GM10847 (cell line): ENCODE results near the gene AOAH.

Source experiments
- POLR2A ChIP-seq: IDR thresholded peaks from 2 replicates; pipeline ENCODE4 v1.6.1; 2011; ENCODE audit not compliant: insufficient read length; ENCODE audit errors: extremely low read depth

Gene AOAH

DNA sequence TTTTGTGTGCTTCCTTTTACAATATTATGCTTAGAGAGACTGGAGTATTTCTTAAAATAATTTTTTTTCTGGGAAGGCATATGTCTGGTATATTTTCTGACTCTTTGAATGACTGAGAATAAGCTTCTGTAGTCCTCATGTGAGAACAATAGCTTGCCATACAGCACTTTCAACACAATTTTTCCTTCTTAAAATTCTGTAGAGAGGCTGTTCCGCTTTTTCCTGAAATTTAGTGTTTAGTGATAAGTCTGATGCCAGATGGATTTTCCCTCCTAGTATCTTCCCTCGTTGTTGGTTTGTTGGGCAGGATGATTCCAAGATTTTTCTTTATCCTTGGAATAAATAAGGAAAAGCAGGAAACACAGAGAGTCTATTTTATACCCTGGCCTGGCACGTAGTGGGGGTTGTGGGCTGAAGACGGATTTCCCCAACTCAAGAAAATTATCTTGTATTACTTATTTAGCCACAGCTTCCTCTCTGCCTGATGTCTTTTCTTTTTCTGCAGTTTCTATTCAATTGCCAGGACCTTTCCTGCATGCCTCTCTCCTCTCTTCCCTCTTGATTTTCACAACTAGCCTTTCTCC, 111.2 kb downstream of the AOAH start:
- no peak for TF ChIP-seq POLR2A

DNA sequence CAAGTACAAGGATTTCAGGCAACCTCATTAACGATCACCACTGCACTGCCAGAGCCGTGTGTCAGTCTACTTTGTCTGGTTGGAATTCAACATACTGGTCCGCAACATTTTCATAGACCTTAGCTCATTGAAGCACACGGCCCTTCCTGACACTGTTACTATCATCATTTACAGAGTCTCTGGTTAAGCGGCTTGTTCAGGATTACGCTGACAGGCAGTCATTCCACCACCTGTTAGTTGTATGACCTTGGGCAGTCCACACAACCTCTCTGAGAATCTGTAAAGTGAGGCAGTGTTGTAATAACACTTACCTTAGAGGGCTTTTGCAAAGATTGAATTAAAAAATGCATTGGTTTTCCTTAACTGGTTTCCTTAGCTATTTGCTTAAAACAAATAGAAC, 112.6 kb downstream of the AOAH start:
- no peak for TF ChIP-seq POLR2A

DNA sequence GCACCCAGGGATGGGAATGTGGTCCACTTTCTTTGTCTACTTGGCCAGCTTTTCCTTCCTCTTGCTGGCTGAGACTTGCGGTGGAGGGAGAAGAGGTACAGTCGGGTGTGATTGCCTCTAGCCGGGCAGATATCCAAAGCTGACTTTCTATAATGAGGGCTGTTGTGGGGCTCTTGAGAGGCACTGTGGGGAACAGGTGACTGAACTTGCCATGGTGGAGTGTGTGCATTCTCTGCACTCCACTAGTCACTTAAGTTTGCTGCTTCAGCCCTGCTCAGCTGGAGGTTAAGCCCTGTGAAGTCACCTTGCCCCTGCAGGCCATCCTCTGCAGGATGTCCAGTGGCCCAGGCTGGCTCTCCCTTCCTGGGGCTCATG, 116.6 kb downstream of the AOAH start:
- no peak for TF ChIP-seq POLR2A

DNA sequence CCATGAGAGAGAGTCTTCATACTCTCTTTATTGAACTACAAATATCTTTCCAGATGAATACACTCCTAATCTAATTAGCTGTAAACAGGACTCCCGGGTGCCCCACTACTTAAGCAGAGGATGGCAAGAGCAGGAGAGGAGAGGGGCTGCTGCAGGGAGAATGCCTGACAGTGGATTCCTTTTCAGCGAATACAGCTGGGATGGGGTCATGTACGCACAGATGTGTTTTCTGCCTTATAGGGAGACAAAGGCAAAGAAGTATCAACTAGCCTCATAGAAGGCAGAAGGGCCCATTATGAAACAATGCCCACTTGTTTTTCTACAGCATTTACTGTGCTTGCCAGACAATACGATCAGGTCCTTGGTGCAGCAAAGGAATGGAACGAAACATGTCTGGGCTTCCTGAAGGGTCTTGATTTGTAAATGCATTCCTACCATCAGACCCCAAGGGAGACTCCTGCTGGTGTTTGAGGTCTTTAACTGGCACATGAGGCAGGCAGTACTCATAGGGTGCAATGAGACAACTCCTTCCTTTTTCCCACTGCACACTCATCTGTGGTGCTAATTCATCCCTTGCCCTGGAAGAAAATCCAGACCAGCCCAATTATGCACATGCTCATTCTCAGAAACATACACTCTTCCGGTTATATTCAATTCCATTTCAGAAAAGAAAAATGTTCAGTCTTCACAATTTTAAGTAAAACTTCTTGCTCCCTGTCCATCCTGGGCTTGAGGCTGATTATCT, 117.1 kb downstream of the AOAH start:
- no peak for TF ChIP-seq POLR2A

DNA sequence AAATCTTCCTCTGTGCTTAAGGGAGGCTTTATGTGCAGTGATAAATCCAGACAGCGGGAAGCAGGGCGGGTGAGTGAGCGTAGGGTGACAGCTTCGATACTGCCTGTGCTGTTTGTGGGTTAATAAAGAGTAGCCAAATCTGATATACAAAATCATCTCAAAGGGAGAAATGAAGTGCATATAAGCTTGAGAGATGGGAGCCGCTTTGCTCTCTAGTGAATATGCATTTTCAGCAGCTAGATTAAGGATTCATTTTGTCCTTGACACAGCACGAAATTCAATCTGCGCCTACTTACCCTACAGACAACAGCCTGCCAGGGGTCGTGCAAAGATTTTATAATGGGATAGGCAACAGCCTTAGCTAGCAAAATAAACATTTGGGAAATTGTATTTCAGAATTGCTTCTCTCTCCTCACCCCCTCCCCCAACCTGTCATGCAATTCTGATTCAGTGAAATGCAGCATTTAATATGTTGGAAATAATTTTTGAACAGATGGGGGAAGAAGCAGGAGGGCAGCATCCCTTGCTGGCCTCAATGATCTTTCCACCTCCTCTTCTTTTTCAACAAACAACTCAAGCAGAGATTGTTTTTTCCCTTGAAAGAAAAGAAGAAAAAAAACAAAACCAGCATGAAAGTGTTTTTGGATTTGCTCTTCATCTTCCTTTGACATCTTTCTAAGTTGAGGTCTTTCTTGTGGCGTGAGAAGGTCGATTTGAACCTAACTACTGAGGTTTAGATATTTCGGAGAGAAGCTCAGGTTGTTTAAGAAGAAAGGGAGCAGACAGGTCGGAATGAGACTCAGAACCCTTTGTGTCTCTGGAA, 117.9 kb downstream of the AOAH start:
- TF ChIP-seq POLR2A, result no peak

DNA sequence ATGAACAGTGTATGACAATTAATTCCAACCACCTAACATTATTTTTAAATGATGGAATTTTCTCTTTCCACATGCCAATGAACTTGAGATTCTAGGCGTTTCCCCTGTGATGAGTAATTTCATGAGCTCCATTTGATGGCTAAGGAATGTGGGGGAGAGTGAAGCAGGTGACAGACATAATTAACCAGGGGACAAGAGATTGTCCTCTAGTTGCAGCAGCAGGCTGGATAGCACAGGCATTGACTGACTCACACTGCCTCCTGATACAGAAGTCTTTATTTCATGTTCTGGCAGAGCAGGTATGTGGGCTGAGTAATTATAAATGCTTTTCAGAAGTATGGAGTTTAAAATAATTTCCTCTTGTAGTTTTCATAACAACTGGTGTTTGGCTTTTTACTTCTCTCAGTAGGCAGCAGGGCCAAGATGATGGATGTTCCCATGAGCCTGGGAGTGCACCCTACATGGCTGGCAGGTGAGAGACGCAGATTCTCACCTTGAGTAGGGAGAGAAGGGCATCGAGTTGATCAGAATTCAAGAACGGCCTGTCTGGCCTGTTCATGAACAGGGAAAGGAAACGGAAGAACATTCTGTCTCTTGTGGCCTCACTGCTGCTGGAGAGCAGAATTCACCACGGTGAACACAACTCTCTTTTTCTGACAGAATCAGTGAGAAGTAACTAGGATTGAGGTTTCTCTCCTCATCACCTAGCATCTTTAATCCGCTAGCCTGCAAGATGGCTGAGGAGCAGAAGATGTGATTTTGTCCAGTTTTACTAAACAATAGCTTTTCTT, 118.8 kb downstream of the AOAH start:
- no peak for TF ChIP-seq POLR2A

DNA sequence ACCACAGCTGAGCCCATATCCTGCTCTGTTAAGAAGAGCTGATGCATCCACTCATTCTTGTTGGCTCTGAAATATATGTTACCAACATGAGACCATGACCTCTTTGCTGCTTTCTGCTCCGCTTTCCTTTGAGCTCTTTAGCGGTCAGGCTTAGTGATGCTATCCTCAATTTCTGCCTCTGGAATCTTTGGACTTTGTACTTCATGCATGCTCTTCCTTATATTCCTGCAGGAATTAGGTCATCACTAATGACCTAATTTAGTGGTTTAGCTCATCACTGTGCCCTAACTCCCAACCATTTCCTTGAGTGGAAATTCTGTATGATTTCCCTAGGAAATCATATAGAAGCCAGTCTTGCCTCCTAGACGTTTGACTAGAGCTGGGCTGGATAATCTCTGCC, 119.5 kb downstream of the AOAH start:
- TF ChIP-seq POLR2A, result no peak

DNA sequence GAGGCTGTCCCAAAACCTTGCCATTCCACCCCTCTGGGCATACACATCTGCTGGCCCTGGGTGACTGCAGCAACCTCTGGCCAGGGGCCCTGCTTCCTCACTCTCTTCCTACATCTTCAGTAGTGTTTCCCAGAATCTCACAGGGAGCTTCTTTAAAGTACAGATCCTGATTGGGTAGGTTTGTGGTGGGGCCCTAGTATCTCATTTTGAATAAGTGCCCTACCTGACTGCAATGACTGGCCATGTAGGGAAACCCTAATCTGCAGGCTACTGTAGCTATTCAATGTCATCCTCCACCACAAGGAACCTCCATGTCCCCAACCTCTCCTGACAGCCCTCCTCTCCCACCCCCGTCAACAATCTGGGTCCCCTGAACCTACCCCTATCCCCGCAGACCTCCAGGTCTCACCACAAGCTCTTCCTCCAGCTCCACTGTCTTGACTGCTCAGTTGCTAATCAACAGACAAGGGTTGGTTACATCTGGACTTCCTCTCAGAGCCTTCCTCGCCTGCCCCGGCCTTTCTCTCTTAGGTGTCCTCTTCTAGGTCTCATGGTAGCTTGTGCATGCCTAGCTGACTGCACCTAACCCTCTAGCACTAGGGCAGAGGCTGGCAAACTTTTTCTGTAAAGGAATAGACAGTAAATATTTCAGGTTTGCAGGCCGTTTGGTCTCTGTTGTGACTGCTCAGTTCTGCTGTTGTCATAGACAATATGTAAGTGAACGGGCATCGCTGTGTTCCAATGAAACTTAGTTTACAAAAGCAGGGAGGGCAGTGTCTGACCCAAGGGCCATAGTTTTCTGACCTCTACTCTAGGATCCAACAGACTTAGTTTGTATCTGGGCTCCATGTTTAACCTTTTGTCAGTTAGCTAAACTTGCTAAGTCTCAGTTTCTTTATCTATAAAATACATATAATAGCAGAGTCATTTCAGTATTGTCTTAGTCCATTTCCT, 121.1 kb downstream of the AOAH start:
- no peak for TF ChIP-seq POLR2A

DNA sequence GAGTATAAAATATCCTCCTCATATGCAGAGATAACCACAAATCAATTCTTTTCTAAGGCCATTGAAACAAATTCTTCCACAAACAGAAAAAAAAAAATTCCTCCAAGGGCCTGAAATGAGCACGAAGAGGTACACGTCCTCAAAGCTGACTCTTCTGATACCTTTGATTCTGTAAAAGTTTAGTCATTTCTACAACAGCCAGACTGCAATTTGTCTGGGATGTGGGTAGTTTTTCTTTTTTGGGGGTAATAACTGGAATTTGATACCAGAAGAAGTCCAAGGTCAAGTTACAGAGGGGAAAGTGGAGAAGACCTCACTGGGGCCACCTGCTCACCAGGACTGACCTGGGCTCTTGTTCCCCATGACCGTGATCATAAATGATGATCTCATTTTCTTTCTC, 121.8 kb downstream of the AOAH start:
- TF ChIP-seq POLR2A, result no peak

DNA sequence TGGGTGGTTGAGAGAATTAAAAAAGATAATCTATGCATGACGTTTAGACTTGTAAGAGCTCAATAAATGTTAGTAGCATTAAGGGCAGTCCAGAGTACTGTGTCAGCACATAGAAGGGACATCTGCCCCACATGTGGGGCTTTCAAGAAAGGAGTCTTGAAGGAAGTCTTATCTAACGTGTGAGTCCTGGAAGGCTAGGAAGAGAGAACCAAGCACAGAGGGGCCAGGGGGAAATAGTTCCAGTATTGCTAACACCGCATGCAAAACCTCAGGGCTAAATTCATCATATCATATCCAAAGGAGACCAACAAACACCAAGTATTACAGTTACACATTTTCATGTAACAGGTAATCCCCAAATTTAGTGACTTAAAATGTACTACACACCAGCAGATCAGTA, 122.7 kb downstream of the AOAH start:
- TF ChIP-seq POLR2A, result no peak

DNA sequence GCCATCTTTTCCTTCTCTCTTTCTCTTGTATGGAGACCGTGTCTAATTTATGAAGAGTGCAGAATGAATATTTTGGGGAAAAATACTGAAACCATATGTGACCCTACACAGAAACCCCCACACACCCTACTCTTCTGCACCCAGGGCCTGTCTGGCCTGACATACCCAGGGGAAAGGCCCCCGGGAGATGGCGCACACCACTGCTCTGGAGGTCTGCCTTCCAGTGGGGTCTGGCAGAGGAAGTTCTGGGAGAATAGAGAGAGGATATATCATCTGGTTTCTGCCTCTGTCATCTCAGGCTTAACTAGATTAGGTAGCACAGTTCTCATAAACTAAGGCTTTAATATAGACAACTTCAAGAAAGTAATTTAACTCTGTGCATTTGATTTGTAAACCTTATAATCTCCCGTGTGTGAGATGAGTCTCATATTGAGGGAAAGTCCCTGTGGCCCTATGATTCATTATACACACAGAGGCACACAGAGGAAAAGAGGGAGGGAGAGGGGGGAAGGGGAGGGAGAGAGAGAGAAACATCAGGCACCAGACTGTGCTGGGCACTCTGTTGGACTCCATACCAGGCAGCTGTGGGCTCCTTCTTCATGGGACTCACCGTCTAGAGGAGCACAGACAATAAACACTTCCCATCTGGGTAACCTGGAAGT, 123.3 kb downstream of the AOAH start:
- TF ChIP-seq POLR2A, result no peak

DNA sequence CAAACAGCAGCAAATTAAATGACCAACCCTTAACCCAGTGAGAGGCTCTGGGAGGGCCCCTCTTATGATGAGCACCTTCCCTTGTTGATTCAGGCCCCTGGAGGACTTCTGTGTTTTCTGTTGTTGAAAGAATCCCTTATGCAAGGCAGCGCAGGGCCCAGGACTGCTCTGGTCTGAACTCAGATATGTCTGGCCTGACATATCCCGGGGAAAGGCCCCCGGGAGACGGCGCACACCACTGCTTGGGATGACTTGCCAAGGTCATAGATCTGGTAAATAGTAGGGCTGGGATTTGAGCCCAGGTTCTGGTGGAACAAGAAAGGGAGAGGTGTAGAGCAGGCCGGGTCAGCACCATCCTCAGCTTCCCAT, 124.0 kb downstream of the AOAH start:
- no peak for TF ChIP-seq POLR2A

DNA sequence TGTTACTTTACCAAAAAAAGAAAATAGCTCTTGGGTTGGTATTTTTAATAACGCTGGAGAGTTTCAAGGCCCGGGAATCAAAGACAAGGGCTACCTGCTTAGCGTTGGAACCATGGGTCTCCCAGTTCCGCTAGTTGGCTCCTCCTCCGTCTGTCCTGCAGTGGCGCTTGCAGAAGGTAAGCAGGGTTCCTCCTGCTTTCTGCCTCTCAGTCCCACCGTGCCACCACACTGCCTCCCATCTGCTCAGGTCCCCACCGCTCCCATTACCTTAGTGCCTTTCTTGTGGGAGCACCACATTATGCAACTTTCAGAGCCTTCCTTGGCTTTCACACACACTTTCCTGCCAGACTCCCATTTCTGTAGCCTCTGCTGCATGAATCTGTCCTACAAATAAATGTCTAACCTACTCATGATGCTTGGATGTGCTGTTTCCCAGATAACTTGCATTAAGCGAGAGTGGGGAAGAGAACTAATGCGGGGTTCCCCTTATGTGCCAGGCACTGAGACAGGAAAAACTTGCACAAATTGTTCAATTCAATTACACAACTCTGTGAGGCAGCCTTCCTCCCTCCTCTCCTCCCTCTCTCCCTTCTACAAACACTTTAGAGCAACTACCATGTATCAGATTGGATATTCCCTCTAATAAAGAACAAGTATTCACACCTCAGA, 124.5 kb downstream of the AOAH start:
- no peak for TF ChIP-seq POLR2A
